ENCODE results near the gene ZNF18.
"Not testable (repeated sequence)": the region's sequence is repeated elsewhere in the genome, so short reads cannot be mapped to it uniquely, and the experiment has no call there.

Gene ZNF18

GRCh38 chr17:11952610-11953009 is 44.7 kb downstream of the ZNF18 start:
- DNase-seq (ENCODE audit: low spot score): no peak
- no peak for TF ChIP-seq CTCF (IDR thresholded peaks at IDR 0.05; ENCODE audit: extremely low read depth, missing control alignments)

- no peak for DNase-seq (ENCODE audit: low spot score)
- no peak for TF ChIP-seq CTCF (IDR thresholded peaks at IDR 0.05; ENCODE audit: extremely low read depth, missing control alignments)
These were observed 46.3 kb downstream of the ZNF18 start for GRCh38 chr17:11950771-11951519.

- DNase-seq (ENCODE audit: low spot score): not testable (repeated sequence)
These were observed 47.7 kb downstream of the ZNF18 start for GRCh38 chr17:11949571-11949970.

GRCh38 chr17:11948789-11949188 is 48.5 kb downstream of the ZNF18 start:
- TF ChIP-seq CTCF (IDR thresholded peaks at IDR 0.05; ENCODE audit: extremely low read depth, missing control alignments): no peak
- DNase-seq (ENCODE audit: low spot score): no peak

- TF ChIP-seq CTCF (IDR thresholded peaks at IDR 0.05; ENCODE audit: extremely low read depth, missing control alignments): no peak
- no peak for DNase-seq (ENCODE audit: low spot score)
These were observed 52.7 kb downstream of the ZNF18 start for GRCh38 chr17:11944587-11944986.

GRCh38 chr17:11943759-11944347 is 53.4 kb downstream of the ZNF18 start:
- no peak for TF ChIP-seq CTCF (IDR thresholded peaks at IDR 0.05; ENCODE audit: extremely low read depth, missing control alignments)
- DNase-seq (ENCODE audit: low spot score): no peak

GRCh38 chr17:11943086-11943485 is 54.2 kb downstream of the ZNF18 start:
- DNase-seq (ENCODE audit: low spot score): not testable (repeated sequence)

- no peak for TF ChIP-seq CTCF (IDR thresholded peaks at IDR 0.05; ENCODE audit: extremely low read depth, missing control alignments)
- DNase-seq (ENCODE audit: low spot score): no peak
These were observed 56.4 kb downstream of the ZNF18 start for GRCh38 chr17:11940904-11941303.
